ENCODE data around the gene GPR37L1. TPM values are rescaled to one million over a fixed set of nuclear protein-coding genes. Genes with fewer than 3 reads are reported as not detected.

The GPR37L1 gene
- polyA plus RNA-seq, 1 experiment: not detected

DNA sequence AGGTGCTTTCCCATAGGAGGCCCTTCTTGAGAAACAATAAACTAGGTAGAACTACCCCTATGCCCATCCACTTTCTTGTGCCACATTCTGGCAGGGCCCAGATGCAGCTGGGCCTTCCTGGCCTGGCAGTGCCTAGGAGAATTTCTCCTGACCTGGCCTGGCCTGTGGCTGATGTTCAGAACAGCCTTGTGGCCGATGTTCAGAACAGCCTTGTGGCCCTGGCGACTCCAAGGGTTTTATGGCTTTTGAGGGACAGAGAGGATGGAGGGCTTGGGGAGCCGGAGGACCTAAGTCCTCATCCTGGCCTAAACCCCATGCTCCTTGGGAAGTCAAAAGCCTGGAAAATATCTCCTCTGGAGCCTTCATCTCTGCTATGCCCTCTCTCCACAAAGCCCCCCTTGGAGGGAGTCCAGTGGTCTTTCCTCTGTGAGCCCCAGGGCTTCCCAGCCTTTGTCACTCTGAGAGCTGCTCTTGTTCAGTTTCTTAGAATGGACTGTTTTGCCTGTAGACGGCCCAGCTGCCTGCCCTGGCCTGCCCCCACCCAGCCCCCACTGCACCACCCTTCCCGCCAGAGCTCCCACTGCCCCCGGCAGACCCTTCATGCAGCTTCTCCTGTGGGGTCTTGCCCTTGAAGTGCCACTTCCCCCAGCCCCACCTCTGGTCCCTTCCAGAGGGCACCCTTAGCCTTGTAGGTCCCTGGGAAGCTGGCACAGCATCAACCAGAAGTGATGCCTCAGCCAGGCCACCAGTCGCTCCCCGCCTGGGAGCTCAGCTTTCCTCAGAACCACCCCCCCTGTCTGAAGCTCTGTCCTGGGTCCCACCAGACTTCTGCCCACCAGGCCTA, 7.0 kb downstream of the GPR37L1 start:
- Histone ChIP-seq H3K4me3 (ENCODE audit: low read depth, low read length) (no peak overlapping the region), H3K27me3 (ENCODE audit: control insufficient read depth, insufficient read depth, low read length) (peaks cover 10% of the 10 kb centered on the region), H3K27ac (ENCODE audit: low read depth, low read length) (no peak overlapping the region), H3K9me3 (ENCODE audit: control insufficient read depth, insufficient read depth, low read length) (no peaks in the 10 kb centered on the region; the same call in 1 of the 2 replicates)
- ChIA-PET POLR2A (no interaction called here), CTCF (interaction anchor here (0.6 to 0.8 kb wide), 3 partner anchors 10 to 123 kb away, joined by 3 to 4 read pairs (median 3); no protein-coding TSS in a partner anchor)
- no peak for DNase-seq (ENCODE audit: low read depth, low spot score)
- TF ChIP-seq, protein P1, sequence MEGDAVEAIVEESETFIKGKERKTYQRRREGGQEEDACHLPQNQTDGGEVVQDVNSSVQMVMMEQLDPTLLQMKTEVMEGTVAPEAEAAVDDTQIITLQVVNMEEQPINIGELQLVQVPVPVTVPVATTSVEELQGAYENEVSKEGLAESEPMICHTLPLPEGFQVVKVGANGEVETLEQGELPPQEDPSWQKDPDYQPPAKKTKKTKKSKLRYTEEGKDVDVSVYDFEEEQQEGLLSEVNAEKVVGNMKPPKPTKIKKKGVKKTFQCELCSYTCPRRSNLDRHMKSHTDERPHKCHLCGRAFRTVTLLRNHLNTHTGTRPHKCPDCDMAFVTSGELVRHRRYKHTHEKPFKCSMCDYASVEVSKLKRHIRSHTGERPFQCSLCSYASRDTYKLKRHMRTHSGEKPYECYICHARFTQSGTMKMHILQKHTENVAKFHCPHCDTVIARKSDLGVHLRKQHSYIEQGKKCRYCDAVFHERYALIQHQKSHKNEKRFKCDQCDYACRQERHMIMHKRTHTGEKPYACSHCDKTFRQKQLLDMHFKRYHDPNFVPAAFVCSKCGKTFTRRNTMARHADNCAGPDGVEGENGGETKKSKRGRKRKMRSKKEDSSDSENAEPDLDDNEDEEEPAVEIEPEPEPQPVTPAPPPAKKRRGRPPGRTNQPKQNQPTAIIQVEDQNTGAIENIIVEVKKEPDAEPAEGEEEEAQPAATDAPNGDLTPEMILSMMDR (IDR thresholded peaks at IDR 0.05; ENCODE audit: low read depth, low read length): no peak

GRCh38 chr1:202130297-202130721, 7.6 kb downstream of the GPR37L1 start:
- CTCF ChIA-PET: interaction anchor here (0.7 to 0.8 kb wide), 2 partner anchors 11 to 121 kb away, joined by 3 read pairs; no protein-coding TSS in a partner anchor
- TF ChIP-seq, protein P1 (IDR thresholded peaks at IDR 0.05; ENCODE audit: low read depth, low read length): no peak
- Histone ChIP-seq H3K9me3 (ENCODE audit: control insufficient read depth, insufficient read depth, low read length) (no peaks in the 10 kb centered on the region; the same call in 1 of the 2 replicates), H3K27me3 (ENCODE audit: control insufficient read depth, insufficient read depth, low read length) (peaks cover 10% of the 10 kb centered on the region), H3K4me3 (ENCODE audit: low read depth, low read length) (no peak overlapping the region), H3K27ac (ENCODE audit: low read depth, low read length) (no peak overlapping the region)
- POLR2A ChIA-PET: no interaction called here
- no peak for DNase-seq (ENCODE audit: low read depth, low spot score)

GRCh38 chr1:202130816-202131522, 8.3 kb downstream of the GPR37L1 start:
- POLR2A ChIA-PET: no interaction called here
- no peak for DNase-seq (ENCODE audit: low read depth, low spot score)
- no peak overlapping the region for H3K27ac ChIP-seq (ENCODE audit: low read depth, low read length)
- CTCF ChIA-PET: interaction anchor here (0.6 to 1.7 kb wide), 5 partner anchors 9 to 131 kb away, joined by 3 to 7 read pairs (median 3); no protein-coding TSS in a partner anchor
- TF ChIP-seq, protein P1 (IDR thresholded peaks at IDR 0.05; ENCODE audit: low read depth, low read length): no peak
- no peaks in the 10 kb centered on the region; the same call in 1 of the 2 replicates for H3K9me3 ChIP-seq (ENCODE audit: control insufficient read depth, insufficient read depth, low read length)
- H3K27me3 ChIP-seq (ENCODE audit: control insufficient read depth, insufficient read depth, low read length): peaks cover 6% of the 10 kb centered on the region
- no peak overlapping the region for H3K4me3 ChIP-seq (ENCODE audit: low read depth, low read length)

DNA sequence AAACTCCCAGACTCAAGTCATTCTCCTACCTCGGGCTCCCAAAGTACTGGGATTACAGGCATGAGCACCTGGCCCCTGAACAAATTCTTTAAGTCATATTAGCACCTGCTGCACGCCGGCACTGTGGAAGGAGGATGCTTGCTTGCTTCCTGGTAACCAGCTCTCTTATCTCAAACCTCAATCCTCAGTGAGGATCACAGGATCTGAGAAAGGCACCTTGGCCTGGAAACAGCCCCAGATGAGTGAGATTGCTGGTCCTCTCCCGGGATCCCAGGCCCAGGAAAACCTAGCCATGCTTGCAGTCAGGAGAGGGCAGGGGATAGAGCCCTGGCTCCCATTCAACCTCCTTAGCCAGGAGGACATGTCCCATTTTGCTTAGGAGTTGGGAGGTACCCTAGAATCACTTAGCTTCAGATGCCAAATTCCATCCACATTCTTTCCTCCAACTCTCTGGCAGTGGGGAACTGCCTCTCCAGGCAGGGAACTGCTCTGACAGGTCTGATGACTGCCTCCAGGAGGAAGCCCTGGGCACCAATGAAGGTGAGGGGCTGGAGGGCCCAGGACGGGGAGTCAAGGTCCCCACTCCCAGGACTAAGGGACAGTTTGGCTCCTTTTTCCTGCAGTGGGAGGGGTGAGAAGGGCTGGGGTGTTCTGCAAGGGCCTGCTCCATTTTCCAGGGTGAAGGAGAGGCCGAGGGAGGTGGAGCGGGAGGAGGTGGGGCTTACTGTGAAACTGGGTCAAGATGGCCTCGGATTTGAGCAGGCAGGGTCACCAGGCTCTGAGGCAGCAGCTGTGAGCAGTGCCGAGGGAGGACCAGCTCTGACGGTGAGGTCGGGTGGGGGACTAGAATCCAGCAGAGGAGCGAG, 9.5 kb downstream of the GPR37L1 start:
- Histone ChIP-seq H3K27ac (ENCODE audit: low read depth, low read length) (peak overlapping the region; percentile 31), H3K4me3 (ENCODE audit: low read depth, low read length) (no peak overlapping the region), H3K9me3 (ENCODE audit: control insufficient read depth, insufficient read depth, low read length) (no peaks in the 10 kb centered on the region; the same call in 1 of the 2 replicates), H3K27me3 (ENCODE audit: control insufficient read depth, insufficient read depth, low read length) (no peaks in the 10 kb centered on the region)
- POLR2A ChIA-PET: interaction anchor here (1.0 kb wide), 1 partner anchor 98 kb away, joined by 3 read pairs; no protein-coding TSS in a partner anchor
- DNase-seq (ENCODE audit: low read depth, low spot score): no peak
- CTCF ChIA-PET: interaction anchor here (0.6 to 3.9 kb wide), 5 partner anchors 8 to 132 kb away, joined by 3 to 43 read pairs (median 3); partner anchors contain the start of gene GPR37L1
- TF ChIP-seq, protein P1 (IDR thresholded peaks at IDR 0.05; ENCODE audit: low read depth, low read length): no peak

Measured in AG04450 (cell line).